ENCODE measurements around the gene KRT78.

- TF ChIP-seq CTCF (IDR thresholded peaks at IDR 0.05; ENCODE audit: low read depth, low read length), result no peak
- TF ChIP-seq EZH2phosphoT487 (IDR thresholded peaks at IDR 0.05; ENCODE audit: low read depth), result no peak
Measured at GRCh38 chr12:52878507-52879393, 30.0 kb upstream of the KRT78 start.
